ENCODE data around the gene MINAR2. TPM values are rescaled to one million over a fixed set of nuclear protein-coding genes. Genes with fewer than 3 reads are reported as not detected.

Gene MINAR2
- total RNA-seq, 1 experiment from 2014 or later: not detected

DNA sequence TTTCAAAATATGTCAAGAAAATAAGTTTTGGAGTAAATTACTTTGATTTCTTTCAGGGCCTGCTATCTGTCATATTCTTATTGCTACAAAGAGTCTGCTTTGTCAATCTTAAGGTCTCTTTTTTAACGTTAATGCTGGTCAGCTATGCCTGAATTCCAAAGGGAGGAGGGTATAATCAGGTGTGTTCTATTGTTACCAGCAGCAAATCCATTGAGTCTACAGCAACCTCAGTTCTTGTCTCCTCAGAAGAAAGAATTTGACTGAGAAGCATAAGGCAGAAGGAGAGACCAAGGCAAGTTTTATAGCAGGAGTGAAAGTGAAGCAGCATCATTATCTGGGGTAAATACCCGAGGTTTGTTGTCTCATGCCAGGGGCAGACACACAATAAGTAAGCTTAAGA is 23.7 kb upstream of the MINAR2 start:
- CTCF ChIA-PET: no interaction called here
- no peak for DNase-seq
- H3K9me3 ChIP-seq: no peaks in the 10 kb centered on the region
- Mint-ChIP-seq H3K27me3 (ENCODE audit: insufficient read depth, unreplicated experiment) (no peaks in the 10 kb centered on the region), H3K4me3 (ENCODE audit: unreplicated experiment) (no peak overlapping the region), H3K27ac (ENCODE audit: unreplicated experiment) (no peak overlapping the region), H3K36me3 (ENCODE audit: insufficient read depth, unreplicated experiment) (peaks cover 5% of the 10 kb centered on the region), H3K9me3 (ENCODE audit: unreplicated experiment) (no peaks in the 10 kb centered on the region), H3K4me1 (ENCODE audit: low read depth, unreplicated experiment) (no peaks in the 10 kb centered on the region)
- H3K4me1 ChIP-seq: no peaks in the 10 kb centered on the region
- H3K27me3 ChIP-seq (replicated peaks; ENCODE audit: control insufficient read depth, insufficient read depth, low read length): no peaks in the 10 kb centered on the region
- BruUV-seq (replicated peaks): no TSS peak
- H3K36me3 ChIP-seq (ENCODE audit: control insufficient read depth, insufficient read depth, low read length): no peaks in the 10 kb centered on the region
- no peak overlapping the region for H3K4me3 ChIP-seq (ENCODE audit: low read depth, low read length)
- intact Hi-C loops (cut with micrococcal nuclease; ENCODE audit: unreplicated experiment): no loop called here
- POLR2A ChIA-PET: no interaction called here
- TF ChIP-seq, protein P1, sequence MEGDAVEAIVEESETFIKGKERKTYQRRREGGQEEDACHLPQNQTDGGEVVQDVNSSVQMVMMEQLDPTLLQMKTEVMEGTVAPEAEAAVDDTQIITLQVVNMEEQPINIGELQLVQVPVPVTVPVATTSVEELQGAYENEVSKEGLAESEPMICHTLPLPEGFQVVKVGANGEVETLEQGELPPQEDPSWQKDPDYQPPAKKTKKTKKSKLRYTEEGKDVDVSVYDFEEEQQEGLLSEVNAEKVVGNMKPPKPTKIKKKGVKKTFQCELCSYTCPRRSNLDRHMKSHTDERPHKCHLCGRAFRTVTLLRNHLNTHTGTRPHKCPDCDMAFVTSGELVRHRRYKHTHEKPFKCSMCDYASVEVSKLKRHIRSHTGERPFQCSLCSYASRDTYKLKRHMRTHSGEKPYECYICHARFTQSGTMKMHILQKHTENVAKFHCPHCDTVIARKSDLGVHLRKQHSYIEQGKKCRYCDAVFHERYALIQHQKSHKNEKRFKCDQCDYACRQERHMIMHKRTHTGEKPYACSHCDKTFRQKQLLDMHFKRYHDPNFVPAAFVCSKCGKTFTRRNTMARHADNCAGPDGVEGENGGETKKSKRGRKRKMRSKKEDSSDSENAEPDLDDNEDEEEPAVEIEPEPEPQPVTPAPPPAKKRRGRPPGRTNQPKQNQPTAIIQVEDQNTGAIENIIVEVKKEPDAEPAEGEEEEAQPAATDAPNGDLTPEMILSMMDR (IDR thresholded peaks at IDR 0.05; ENCODE audit: insufficient read depth in 1 of 2, low read depth in 1 of 2, low read length in 1 of 2, severe bottlenecking in 1 of 2, unreplicated experiment in 1 of 2): no peak

DNA sequence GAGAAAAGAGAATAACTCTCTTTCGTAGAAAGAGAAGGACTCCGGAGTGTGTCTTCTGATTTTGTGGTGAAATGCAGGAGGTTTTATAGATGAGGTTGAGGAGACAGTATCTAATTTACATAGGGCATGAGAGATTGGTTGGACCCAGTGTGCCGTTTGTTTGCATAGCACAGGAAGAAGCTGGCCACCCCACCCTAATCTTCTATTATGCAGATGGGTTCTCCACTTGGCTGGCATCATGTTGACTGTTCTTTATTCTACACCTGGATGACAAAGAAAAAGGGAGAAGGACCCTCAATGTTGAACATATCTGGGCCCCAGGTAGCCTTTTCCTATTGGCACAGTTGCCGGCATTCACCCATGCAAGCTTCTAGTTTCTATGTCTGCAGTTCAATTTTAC is 23.2 kb upstream of the MINAR2 start:
- ChIA-PET CTCF (no interaction called here), POLR2A (no interaction called here)
- Mint-ChIP-seq H3K4me3 (ENCODE audit: unreplicated experiment) (no peak overlapping the region), H3K27ac (ENCODE audit: unreplicated experiment) (no peak overlapping the region), H3K9me3 (ENCODE audit: unreplicated experiment) (no peaks in the 10 kb centered on the region), H3K36me3 (ENCODE audit: insufficient read depth, unreplicated experiment) (peaks cover 5% of the 10 kb centered on the region), H3K27me3 (ENCODE audit: insufficient read depth, unreplicated experiment) (no peaks in the 10 kb centered on the region), H3K4me1 (ENCODE audit: low read depth, unreplicated experiment) (no peaks in the 10 kb centered on the region)
- H3K27me3 ChIP-seq (replicated peaks; ENCODE audit: control insufficient read depth, insufficient read depth, low read length): no peaks in the 10 kb centered on the region
- BruUV-seq (replicated peaks): no TSS peak
- no peaks in the 10 kb centered on the region for H3K4me1 ChIP-seq
- no peaks in the 10 kb centered on the region for H3K36me3 ChIP-seq (ENCODE audit: control insufficient read depth, insufficient read depth, low read length)
- no peak for DNase-seq
- intact Hi-C loops (cut with micrococcal nuclease; ENCODE audit: unreplicated experiment): no loop called here
- no peak overlapping the region for H3K4me3 ChIP-seq (ENCODE audit: low read depth, low read length)
- H3K9me3 ChIP-seq: no peaks in the 10 kb centered on the region
- TF ChIP-seq, protein P1 (IDR thresholded peaks at IDR 0.05; ENCODE audit: insufficient read depth in 1 of 2, low read depth in 1 of 2, low read length in 1 of 2, severe bottlenecking in 1 of 2, unreplicated experiment in 1 of 2): no peak

DNA sequence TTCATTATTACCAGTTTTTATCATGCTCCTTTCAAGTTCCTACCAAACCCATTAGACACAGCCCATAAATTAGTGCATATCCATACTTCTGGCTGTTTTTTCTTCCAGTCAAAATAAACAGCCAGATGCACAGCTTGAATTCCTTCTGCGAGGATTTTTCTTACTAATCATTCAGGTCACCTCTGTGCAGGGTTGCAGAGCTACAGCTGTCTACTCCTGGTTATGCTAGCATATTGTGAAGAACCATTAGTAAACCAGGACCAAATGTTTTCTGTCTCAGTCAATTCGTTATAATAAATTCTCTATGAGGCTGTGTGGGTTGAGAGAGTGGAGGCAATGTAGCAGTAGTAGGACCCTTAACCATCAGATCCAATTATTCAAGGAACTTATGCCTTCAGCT is 8.1 kb upstream of the MINAR2 start:
- Mint-ChIP-seq H3K27me3 (ENCODE audit: insufficient read depth, unreplicated experiment) (no peaks in the 10 kb centered on the region), H3K4me3 (ENCODE audit: unreplicated experiment) (no peak overlapping the region), H3K27ac (ENCODE audit: unreplicated experiment) (no peak overlapping the region), H3K4me1 (ENCODE audit: low read depth, unreplicated experiment) (no peaks in the 10 kb centered on the region), H3K36me3 (ENCODE audit: insufficient read depth, unreplicated experiment) (peaks cover 5% of the 10 kb centered on the region), H3K9me3 (ENCODE audit: unreplicated experiment) (no peaks in the 10 kb centered on the region)
- intact Hi-C loops (cut with micrococcal nuclease; ENCODE audit: unreplicated experiment): no loop called here
- H3K36me3 ChIP-seq (ENCODE audit: control insufficient read depth, insufficient read depth, low read length): no peaks in the 10 kb centered on the region
- DNase-seq: no peak
- H3K4me1 ChIP-seq: no peaks in the 10 kb centered on the region
- H3K9me3 ChIP-seq: no peaks in the 10 kb centered on the region
- no peaks in the 10 kb centered on the region for H3K27me3 ChIP-seq (replicated peaks; ENCODE audit: control insufficient read depth, insufficient read depth, low read length)
- ChIA-PET CTCF (no interaction called here), POLR2A (no interaction called here)
- TF ChIP-seq, protein P1 (IDR thresholded peaks at IDR 0.05; ENCODE audit: insufficient read depth in 1 of 2, low read depth in 1 of 2, low read length in 1 of 2, severe bottlenecking in 1 of 2, unreplicated experiment in 1 of 2): no peak
- no TSS peak for BruUV-seq (replicated peaks)
- no peak overlapping the region for H3K4me3 ChIP-seq (ENCODE audit: low read depth, low read length)
